ENCODE measurements around the gene TPSG1.
"Not testable (repeated sequence)": the region's sequence is repeated elsewhere in the genome, so short reads cannot be mapped to it uniquely, and the experiment has no call there.

Gene TPSG1

DNA sequence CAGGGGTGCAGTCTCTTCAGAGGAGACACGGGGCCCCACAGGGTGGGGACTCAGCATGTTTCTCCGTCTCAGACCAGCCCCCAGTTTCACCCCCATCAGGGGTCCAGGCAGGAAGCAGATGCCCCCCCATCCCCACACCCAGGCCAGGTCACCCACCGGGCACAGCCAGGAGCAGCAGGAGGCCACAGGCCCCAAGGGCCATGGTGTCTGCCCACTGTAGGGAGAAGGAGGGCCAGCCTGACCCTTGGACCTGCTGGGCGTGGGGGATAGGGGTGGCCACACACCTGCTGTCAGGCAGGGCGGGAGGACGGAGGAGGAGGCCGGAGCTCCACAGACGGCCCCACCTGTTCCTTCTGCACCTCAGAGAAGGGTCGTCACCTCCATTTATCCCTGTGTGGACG is at the start of gene TPSG1:
Gene TPSG1, minus strand, starts transcription at position 218 of the 401 bp plus-strand sequence. Its CDS starts 16 bp downstream, at position 202.
- no peak for DNase-seq

DNA sequence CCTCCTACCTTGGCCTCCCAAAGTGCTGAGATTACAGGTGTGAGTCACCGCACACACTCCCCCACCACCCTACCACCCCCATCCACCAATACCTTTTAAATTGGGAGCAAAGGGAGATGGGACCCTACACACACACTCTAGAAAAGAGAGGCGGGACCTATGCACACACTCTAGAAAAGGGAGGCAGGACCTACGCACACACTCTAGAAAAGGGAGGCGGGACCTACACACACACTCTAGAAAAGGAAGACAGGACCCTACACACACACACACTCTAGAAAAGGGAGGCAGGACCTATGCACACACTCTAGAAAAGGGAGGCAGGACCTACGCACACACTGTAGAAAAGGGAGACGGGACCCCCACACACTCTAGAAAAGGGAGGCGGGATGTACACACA is 49.7 kb upstream of the TPSG1 start:
- no peak for DNase-seq

DNA sequence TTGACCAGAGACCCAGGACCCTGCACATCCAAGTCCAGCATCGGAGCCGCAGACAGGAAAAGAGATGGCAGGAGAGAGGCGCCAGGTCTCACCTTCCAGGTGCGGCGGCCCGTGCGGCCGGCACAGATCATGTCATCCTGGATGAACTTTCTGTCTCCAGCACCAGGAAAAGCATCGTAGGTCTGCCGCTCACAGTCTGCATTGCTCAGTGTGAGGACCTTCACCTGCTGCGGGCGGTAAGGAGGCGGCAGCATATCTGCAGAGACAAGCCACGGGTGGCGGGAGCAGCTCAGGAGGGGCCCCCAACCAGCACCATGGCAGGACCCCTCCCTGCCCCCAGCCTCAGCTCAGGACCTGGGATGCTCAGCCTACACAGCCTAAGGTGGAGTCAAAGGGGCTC is 48.7 kb upstream of the TPSG1 start:
- no peak for DNase-seq

DNA sequence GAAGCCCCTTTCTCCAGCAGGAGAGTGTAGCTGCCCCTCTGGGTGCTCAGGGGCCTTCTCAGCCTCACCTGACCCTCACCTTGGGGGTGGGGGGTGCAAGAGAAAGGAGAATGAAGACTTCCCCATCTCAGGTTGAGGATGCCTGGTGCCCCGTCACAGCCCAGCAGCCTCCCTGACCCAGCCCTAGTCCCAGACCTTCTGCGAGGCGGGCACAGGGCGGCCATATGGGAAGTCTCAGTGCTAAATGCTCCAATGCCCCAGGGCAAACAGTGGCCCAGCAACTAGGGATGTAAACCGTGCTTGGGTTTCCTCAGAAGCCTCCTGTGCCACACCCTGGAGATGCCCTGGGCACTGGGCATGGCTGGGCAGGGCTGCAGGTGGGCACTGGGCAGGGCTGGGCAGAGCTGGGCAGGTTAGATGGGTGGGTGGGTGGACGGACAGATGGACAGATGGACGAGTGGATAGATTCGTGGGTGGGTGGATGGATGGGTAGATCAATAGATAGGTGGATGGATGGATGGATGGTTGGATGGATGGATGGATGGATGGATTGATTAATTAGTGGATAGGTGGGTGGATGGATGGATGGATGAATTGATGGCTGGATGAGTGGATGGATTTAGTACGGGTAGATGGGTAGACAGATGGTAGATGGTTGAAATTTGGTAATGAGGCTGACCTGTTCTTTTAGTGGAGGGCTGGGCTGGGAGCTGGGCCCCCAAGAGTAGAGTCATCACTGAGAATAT is 47.6 kb upstream of the TPSG1 start:
- DNase-seq, result no peak

DNA sequence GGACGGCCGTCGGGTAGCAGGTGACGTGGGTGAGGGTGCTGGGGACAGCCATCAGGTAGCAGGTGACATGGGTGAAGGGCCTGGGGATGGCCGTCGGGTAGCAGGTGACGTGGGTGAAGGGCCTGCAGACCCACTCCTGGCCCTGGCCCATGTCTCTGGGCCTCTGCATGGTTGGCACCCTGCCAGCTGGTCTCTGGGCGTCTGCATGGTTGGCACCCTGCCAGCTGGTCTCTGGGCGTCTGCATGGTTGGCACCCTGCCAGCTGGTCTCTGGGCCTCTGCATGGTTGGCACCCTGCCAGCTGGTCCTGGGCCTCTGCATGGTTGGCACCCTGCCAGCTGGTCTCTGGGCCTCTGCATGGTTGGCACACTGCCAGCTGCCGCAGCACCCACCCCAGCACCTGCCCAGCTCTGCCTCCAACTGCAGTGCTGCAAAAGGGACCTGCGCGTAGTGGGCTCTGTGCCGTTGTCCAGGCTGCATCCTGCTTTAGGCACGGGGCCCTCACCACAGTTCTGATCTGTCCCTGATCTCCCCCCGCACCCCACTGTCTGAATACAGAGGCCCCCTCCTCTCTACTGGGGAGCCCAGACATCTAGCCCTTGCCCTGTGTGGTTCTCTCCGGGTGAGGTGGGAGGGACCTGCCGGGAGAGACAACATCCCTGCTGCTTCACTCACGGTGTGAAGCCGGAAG is 46.8 kb upstream of the TPSG1 start:
- not testable (repeated sequence) for DNase-seq

DNA sequence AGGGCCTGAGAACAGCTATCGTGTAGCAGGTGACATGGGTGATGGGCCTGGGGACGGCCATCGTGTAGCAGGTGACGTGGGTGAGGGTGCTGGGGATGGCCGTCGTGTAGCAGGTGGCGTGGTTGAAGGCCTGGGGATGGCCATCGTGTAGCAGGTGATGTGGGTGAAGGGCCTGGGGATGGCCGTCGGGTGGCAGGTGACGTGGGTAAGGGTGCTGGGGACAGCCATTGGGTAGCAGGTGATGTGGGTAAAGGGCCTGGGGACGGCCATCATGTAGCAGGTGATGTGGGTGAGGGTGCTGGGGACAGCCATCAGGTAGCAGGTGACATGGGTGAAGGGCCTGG is 46.3 kb upstream of the TPSG1 start:
- no peak for DNase-seq

DNA sequence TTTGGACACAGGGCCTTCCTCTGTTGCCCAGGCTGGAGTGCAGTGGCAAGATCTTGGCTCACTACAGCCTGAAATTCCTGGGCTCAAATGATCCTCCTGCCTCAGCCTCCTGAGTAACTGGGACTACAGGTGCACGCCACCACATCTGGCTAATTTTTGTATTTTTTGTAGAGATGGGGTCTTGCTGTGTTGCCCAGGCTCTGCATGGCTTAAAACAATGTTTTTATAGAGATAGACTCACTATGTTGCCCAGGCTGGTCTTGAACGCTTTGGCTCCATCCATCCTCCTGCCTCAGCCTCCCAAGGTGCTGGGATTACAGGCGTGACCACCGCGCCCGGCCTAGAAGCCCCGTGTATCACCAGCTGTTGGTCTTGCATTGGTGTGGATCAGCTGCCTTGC is 44.4 kb upstream of the TPSG1 start:
- DNase-seq, result not testable (repeated sequence)

DNA sequence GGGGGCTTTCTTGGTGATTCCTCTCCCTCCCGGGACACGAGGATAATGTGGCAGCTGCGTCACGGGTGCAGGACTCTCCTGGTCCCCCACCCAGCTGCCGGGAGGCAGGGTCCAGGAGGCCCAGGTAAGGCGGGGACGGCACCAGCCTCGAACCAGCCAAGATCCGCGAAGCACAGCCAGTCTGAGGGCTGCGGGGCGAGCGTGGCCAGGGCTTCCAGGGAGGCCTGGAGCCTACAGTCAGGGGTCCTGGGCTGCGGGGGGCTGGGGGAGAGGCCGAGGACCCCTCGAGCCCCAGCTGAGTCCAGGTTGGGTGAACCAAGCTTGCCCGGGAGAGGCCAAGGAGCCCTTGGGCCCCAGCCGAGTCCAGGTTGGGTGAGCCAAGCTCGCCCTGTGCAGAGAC is 40.8 kb upstream of the TPSG1 start:
- no peak for DNase-seq

DNA sequence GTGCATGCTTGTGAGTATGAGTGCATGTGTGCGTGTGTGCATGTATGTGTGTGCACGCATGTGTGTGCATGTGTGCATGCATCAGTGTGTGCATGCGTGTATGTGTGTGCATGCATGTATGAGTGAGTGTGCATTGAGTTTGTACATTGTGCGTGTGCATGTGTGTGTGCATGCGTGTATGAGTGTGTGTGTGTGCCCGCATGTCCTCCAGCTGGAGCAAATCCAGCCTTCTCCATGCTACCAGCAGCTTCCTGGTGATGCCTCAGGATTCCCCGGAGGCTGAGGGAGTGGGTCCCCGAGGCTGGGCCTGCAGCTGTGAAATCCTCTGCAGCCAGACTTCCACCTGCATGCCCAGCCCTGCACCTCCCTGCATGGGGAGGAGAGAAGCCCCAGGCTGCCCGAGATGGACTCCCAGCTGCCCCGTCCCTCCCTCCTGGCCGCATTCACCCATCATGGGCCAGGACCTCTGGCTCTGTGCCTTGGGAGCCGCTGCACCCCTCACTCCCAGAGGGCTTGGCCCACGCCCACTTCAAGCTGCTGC is 40.1 kb upstream of the TPSG1 start:
- DNase-seq, result no peak

DNA sequence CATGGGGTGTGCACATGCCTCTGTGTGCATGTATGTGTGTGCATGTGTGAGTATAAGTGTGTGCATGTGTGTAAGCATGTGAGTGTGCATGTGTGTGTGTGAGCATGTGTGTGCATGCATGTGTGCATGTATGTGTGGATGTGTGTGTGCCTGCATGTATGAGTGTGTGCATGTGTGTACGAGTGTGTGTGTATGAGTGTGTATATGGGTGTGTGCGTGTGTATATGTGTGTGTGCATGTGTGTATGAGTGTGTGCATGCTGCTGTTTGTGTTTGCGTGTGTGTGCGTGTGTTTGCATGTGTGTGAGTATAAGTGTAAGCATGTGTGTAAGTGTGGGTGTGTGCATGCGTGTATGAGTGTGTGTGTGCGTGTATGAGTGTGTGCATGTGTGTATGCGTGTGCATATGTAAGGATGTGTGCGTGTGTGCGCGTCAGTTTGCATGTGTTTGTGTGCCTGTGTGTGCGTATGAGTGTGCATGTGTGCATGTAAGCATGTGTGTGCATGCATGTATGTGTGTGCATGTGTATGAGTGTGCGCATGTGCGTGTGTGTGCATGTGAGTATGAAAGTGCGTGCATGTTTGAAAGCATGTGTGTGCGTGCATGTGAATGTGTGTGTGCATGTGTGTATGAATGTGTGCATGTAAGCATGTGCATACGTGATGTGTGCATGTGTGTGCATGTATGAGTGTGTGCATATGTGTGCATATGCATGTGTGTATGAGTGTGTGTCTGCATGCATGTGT is 39.4 kb upstream of the TPSG1 start:
- no peak for DNase-seq

DNA sequence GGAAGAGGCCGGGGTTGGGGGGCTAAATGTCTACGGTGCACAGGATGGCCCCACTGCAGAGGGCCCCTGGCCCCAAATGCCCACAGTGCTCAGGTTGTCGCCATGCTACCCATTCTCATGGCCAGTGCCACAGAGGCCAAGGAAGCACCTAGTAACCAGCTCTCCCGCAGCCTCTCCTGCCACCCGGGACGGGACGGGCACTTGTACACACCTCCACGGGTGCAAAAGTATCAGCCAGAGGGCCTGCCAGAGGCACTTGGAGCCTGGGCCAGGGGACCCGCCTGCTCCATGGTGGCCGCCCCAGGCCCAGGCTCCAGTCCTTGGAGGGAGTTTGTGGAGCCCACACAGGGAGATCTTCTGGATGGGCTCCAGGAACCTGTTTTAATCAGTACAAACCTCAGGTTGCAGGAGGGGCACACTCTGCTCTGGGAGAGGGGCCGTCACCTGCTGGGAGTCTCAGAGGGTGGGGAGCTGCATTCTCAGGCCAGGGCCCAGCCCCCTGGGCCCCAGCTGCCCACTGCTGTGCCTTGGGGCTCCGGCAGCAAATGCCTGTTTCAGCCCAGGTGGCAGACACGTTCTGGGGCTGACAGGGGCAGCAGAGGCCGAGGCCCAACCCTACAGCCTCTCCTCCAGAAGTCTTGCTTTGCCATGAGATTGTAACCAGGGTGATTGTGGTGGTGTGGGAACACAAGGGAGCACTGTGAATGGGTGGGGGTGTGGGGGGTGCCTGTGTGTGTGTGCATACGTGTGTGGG is 38.7 kb upstream of the TPSG1 start:
- DNase-seq, result no peak

DNA sequence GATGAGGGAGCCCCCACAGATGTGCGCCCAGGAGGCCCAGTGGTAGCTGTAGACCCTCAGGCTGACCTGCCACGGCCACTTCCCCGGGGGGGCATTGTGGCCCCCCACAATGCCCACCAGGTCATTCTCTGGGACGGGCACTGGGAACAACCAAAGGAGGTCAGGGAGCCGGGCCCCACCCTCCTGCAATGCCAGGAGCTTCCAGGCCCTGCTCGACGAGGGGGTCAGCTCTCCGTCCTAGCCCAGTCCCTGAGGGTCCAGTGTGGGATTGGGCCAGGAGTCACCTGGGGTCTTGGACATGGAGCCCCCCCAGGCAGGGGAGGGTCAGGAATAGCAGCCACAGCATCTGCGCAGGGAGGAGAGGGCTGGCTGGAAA is 37.8 kb upstream of the TPSG1 start:
- DNase-seq, result no peak

DNA sequence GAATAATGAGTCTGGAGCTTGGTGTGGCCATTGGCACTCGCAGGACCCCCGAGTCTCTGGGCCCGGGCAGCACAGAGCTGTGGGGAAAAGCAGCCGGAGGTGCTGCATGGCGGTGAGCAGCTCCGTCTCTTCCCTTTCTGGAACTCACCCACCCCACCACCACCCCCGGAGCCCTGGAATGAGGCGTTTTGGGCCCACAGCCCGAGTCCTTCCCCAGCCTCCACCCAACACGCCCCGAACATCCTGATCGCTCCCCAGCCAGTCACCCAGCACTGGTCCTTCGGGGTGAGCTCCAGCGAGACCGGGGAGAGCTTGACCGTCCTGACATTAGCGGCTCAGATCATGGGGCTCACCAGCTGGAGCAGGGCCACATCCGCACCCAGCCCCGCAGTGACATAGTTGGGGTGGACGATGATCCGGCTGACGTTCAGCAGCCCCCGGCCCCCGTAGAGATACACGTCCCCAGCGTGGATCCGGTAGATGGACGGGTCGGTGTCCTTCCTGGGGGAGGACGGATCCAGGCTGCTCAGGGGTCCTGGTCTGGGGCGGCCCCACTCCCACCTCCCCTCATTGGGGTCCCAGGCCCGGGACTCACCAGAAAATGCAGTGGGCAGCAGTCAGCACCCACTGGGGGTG is 37.3 kb upstream of the TPSG1 start:
- no peak for DNase-seq

DNA sequence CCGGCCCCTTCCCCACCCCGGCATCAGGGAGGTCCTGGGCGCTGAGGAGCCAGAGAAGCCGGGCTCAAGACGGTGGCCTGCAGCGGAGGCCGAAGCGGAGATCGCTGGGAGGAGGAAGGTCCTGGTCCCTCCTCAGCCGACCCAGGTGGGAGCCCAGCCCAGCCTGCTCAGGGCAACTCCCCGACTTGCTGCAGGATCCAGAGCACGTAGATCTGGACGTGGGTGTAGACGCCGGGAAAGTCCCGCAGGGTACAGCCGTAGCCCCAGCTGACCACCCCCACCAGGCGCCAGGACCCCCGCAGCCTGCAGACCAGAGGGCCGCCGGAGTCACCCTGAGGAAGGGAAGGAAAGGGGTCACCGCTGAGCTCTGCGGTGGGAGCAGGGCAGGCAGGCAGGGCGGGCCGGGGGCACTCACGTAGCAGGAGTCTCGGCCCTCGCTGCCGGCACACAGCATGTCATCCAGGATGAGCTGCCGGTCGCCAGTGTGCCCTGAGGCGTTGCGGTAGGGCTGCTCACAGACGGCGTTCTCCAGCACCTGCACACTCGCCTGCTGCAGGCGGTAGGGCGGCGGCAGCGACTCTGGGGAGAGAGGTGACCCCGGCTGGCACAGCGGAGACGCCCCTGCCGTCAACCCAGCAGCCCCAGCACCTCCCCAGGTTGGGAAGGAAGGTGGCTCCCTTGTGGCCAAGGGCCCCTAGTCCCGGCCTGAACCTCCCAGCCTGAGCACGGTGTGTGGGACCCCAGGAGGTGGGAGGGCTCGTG is 36.2 kb upstream of the TPSG1 start:
- no peak for DNase-seq

DNA sequence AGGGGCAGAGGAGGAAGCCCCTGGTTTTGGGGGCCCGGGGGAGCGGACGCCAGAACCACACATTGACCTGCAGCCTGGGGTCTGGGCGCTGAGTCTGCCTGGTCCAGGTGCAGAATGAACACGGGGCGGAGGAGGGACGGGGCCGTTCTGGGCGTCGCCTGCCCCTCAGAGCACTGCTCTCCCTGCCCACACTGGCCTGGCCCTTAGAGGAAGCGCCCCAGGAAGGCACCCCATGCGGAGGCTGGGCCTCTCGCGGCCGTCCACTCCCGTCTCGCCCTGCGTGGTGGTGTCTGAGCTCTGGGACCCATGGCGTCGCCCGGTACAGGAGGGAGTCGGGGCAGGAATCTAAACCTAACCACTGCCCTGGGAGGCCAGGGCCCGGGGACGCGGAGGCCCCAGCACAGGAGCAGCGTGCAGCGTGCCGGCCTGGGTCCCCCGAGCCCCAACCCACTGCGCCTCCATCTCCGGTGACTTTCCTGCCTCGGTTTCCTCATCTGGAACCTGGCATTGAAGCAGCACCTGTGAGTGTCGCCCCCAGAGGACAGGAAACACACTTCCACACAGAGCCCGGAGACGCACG is 35.1 kb upstream of the TPSG1 start:
- no peak for DNase-seq

DNA sequence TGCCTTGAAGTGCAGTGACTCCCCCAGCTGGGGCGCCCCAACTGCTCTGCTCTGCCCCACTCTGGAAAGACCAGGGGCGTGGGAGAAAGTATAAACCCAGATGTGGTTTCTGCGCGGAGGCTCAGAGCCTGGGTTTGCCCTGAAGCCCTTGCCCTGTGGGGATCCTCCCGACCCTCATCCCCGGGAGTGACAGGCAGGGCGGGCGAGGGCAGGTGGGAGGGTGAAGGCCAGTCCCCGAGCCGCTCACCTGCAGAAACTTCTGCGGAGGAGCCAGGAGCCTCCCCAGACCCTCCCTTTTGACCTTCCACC is 34.6 kb upstream of the TPSG1 start:
- no peak for DNase-seq

DNA sequence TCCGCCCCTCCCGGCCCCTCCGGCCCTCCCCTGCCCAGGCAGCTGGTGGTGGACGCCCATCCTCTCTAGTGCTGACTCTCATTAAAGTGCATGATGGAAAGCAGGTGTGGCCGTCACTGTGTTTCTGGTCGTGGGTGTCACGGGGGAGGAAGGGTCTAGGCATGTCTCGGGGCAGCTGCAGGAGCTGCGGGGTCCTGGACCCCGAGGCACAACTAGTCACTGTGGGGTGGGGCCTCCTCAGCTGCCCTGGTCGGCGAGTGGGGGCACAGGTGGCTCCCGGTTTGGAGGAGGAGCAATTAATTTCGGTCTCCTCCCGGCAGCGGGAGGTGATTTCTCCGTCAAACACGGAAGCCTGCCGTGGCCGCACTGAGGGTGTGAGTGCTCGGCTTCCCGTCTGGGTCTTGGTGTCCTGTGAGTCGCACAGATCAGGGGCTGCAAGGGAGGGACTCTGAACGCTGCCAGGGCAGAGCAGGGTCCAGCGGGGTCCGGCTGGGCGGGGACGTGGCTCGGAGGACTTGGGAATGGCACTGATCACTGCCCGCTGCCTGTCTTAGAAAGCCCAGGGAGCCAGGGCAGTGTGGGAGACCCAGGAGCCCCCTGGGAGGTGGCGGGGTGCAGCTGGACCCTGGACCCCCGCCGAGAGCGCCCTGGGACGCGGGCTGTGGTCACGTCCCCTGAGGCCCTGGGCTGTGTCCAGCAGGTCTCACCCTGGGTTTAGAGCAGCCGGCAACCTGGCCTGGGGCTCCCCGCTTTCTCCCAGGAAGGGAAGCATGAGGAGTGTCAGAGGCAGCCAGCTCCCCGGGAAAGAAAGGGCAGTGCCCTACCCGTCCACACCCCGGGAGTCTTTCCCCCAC is 34.1 kb upstream of the TPSG1 start:
- DNase-seq, result no peak

DNA sequence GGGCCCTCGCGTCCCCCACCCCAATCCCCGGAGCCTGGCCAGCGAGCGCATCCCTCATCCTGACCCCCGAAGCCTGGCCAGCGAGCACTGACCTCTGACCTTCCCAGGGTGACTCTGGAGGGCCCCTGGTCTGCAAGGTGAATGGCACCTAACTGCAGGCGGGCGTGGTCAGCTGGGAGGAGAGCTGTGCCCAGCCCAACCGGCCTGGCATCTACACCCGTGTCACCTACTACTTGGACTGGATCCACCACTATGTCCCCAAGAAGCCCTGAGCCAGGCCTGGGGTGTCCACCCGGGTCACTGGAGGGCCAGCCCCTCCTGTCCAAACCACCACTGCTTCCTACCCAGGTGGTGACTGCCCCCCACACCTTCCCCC is 33.1 kb upstream of the TPSG1 start:
- DNase-seq, result no peak

DNA sequence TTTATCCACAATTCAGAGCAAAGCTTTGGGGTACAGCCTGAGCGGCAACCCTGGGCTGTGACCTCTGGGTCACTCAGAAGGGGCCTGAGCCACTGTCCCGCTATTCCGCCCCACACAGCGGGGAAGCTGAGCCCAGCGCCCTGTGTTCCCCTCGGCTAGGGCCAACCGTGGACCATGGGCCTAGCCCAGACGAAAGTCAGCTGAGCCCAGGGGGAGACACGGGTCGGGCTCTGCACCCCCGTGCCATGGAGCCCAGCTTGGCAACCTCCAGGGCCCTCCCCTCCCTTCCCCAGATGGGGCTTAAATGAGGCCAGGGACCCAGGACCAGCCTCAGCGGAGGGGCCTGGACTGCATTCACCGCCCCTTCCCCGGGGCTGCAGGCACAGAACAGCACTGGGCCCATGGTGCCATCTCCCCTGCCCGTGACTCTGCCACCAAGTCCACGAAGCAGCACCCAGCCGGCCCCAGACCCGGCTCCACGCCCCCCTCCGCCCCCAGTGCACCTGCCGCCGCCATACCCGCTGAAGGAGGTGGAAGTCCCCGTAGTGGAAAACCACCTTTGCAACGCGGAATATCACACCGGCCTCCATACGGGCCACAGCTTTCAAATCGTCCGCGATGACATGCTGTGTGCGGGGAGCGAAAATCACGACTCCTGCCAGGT is 32.6 kb upstream of the TPSG1 start:
- no peak for DNase-seq

DNA sequence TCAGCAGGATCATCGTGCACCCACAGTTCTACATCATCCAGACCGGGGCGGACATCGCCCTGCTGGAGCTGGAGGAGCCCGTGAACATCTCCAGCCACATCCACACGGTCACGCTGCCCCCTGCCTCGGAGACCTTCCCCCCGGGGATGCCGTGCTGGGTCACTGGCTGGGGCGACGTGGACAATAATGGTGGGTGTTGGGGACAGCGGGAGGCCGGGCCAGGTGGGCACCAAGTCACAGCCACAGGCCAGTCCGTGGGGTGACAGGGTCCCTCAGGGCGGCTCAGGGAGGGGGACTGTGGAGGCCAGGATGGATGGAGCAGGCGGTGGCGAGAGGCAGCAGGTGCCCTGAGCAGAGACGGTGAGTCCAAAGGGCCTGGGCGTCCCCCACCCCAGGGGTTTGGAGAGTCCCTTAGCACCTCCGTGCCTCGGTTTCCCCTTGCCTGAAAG is 31.8 kb upstream of the TPSG1 start:
- DNase-seq, result no peak
